HEK293 (cell line): ENCODE measurements around the gene HS3ST4.

ENCODE experiments used
- REST ChIP-seq: fragments of 450-650 bp; formaldehyde crosslinking; IDR thresholded peaks from 2 replicates; pipeline ENCODE4 v1.5.1; 2016; ENCODE audit warnings: missing biosample characterization, missing genetic modification characterization
- ZFP3 ChIP-seq: fragments of 450-650 bp; formaldehyde crosslinking; IDR thresholded peaks from 2 replicates; pipeline ENCODE4 v1.5.1; 2016; ENCODE audit warnings: low read depth, missing biosample characterization, missing genetic modification characterization
- ZNF174 ChIP-seq: fragments of 450-650 bp; formaldehyde crosslinking; IDR thresholded peaks from 2 replicates; pipeline ENCODE4 v1.5.0; 2017; ENCODE audit warnings: missing biosample characterization, mild to moderate bottlenecking, missing genetic modification characterization
- ZNF175 ChIP-seq: fragments of 450-650 bp; formaldehyde crosslinking; IDR thresholded peaks from 2 replicates; pipeline ENCODE4 v1.5.1; 2016; ENCODE audit warnings: missing biosample characterization, missing genetic modification characterization
- ZSCAN18 ChIP-seq: fragments of 450-650 bp; formaldehyde crosslinking; IDR thresholded peaks from 2 replicates; pipeline ENCODE4 v1.5.1; 2016; ENCODE audit warnings: missing biosample characterization, missing genetic modification characterization
- ZXDB ChIP-seq: fragments of 450-650 bp; formaldehyde crosslinking; IDR thresholded peaks from 2 replicates; pipeline ENCODE4 v1.5.1; 2016; ENCODE audit warnings: missing biosample characterization, missing genetic modification characterization
- TF ChIP-seq, protein P1 (sequence below): fragments of 450-650 bp; formaldehyde crosslinking; IDR thresholded peaks from 2 replicates; pipeline ENCODE4 v1.5.1; 2017; ENCODE audit warnings: missing biosample characterization, missing genetic modification characterization
- TF ChIP-seq, protein P2 (sequence below): fragments of 450-650 bp; formaldehyde crosslinking; IDR thresholded peaks from 2 replicates; pipeline ENCODE4 v1.5.1; 2016; ENCODE audit warnings: missing biosample characterization, missing genetic modification characterization
- TF ChIP-seq, protein P3 (sequence below): fragments of 450-650 bp; formaldehyde crosslinking; IDR thresholded peaks from 2 replicates; pipeline ENCODE4 v1.5.1; 2016; ENCODE audit warnings: missing biosample characterization, missing genetic modification characterization, low read depth
- TF ChIP-seq, protein P4 (sequence below): fragments of 450-650 bp; formaldehyde crosslinking; IDR thresholded peaks from 2 replicates; pipeline ENCODE4 v1.5.1; 2016; ENCODE audit warnings: missing biosample characterization, missing genetic modification characterization

DNA sequence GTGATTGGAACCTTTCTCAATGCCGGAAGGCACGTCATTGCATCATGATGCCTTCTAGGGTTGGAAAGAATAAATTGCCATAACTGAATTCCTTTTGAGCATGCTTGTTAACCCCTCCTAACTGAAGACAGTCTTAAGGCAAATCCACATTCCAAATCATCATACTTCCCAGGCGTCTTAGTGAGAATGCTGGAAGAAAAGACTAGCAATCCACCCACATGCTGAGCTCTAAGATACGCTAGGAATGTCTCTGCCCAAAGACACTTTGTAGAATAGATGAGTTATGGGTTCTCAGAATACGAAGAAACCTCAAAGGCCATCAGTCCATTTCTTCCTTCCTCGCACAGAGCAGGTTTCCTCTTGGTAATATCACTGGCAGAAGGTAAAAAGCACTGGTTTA lies 486.5 kb downstream of the HS3ST4 start:
- TF ChIP-seq, protein P1, sequence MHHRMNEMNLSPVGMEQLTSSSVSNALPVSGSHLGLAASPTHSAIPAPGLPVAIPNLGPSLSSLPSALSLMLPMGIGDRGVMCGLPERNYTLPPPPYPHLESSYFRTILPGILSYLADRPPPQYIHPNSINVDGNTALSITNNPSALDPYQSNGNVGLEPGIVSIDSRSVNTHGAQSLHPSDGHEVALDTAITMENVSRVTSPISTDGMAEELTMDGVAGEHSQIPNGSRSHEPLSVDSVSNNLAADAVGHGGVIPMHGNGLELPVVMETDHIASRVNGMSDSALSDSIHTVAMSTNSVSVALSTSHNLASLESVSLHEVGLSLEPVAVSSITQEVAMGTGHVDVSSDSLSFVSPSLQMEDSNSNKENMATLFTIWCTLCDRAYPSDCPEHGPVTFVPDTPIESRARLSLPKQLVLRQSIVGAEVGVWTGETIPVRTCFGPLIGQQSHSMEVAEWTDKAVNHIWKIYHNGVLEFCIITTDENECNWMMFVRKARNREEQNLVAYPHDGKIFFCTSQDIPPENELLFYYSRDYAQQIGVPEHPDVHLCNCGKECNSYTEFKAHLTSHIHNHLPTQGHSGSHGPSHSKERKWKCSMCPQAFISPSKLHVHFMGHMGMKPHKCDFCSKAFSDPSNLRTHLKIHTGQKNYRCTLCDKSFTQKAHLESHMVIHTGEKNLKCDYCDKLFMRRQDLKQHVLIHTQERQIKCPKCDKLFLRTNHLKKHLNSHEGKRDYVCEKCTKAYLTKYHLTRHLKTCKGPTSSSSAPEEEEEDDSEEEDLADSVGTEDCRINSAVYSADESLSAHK (tag by site-specific recombination), result no peak
- TF ChIP-seq ZXDB (tag by site-specific recombination) (no peak), REST (tag by site-specific recombination) (no peak), ZFP3 (tag by site-specific recombination) (no peak), ZNF174 (no peak), ZSCAN18 (no peak), ZNF175 (tag by site-specific recombination) (no peak)
- TF ChIP-seq, protein P2, sequence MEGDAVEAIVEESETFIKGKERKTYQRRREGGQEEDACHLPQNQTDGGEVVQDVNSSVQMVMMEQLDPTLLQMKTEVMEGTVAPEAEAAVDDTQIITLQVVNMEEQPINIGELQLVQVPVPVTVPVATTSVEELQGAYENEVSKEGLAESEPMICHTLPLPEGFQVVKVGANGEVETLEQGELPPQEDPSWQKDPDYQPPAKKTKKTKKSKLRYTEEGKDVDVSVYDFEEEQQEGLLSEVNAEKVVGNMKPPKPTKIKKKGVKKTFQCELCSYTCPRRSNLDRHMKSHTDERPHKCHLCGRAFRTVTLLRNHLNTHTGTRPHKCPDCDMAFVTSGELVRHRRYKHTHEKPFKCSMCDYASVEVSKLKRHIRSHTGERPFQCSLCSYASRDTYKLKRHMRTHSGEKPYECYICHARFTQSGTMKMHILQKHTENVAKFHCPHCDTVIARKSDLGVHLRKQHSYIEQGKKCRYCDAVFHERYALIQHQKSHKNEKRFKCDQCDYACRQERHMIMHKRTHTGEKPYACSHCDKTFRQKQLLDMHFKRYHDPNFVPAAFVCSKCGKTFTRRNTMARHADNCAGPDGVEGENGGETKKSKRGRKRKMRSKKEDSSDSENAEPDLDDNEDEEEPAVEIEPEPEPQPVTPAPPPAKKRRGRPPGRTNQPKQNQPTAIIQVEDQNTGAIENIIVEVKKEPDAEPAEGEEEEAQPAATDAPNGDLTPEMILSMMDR, result no peak
- TF ChIP-seq, protein P3, sequence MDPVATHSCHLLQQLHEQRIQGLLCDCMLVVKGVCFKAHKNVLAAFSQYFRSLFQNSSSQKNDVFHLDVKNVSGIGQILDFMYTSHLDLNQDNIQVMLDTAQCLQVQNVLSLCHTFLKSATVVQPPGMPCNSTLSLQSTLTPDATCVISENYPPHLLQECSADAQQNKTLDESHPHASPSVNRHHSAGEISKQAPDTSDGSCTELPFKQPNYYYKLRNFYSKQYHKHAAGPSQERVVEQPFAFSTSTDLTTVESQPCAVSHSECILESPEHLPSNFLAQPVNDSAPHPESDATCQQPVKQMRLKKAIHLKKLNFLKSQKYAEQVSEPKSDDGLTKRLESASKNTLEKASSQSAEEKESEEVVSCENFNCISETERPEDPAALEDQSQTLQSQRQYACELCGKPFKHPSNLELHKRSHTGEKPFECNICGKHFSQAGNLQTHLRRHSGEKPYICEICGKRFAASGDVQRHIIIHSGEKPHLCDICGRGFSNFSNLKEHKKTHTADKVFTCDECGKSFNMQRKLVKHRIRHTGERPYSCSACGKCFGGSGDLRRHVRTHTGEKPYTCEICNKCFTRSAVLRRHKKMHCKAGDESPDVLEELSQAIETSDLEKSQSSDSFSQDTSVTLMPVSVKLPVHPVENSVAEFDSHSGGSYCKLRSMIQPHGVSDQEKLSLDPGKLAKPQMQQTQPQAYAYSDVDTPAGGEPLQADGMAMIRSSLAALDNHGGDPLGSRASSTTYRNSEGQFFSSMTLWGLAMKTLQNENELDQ (tag by site-specific recombination), result no peak
- TF ChIP-seq, protein P4, sequence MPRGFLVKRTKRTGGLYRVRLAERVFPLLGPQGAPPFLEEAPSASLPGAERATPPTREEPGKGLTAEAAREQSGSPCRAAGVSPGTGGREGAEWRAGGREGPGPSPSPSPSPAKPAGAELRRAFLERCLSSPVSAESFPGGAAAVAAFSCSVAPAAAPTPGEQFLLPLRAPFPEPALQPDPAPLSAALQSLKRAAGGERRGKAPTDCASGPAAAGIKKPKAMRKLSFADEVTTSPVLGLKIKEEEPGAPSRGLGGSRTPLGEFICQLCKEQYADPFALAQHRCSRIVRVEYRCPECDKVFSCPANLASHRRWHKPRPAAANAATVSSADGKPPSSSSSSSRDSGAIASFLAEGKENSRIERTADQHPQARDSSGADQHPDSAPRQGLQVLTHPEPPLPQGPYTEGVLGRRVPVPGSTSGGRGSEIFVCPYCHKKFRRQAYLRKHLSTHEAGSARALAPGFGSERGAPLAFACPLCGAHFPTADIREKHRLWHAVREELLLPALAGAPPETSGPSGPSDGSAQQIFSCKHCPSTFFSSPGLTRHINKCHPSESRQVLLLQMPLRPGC (tag by site-specific recombination), result no peak
